Parathyroid adenoma (tissue), 2 donors: Measurements from ENCODE around the gene CDC14B.

Experiments used
- H2AFZ ChIP-seq: fragments of 300-600 bp; sonication (generic); one replicate; pipeline ENCODE4 v1.7.0; 2017; ENCODE audit warnings: antibody characterized with exemption, mild to moderate bottlenecking
- H3K27ac ChIP-seq: fragments of 300-600 bp; sonication (generic); one replicate; pipeline ENCODE4 v1.7.0; 2017
- H3K27me3 ChIP-seq: fragments of 300-600 bp; sonication (generic); one replicate; pipeline ENCODE4 v1.7.0; 2017; ENCODE audit warnings: low read length; ENCODE audit not compliant: control insufficient read depth, insufficient read depth
- H3K36me3 ChIP-seq: fragments of 300-600 bp; sonication (generic); one replicate; pipeline ENCODE4 v1.7.0; 2017; ENCODE audit warnings: low read length; ENCODE audit not compliant: control insufficient read depth, insufficient read depth
- H3K4me1 ChIP-seq: fragments of 300-600 bp; sonication (generic); one replicate; pipeline ENCODE4 v1.7.0; 2017; ENCODE audit warnings: control low read depth
- H3K4me2 ChIP-seq: fragments of 300-600 bp; sonication (generic); one replicate; pipeline ENCODE4 v1.7.0; 2017; ENCODE audit warnings: low read length
- H3K4me3 ChIP-seq: fragments of 300-600 bp; sonication (generic); one replicate; pipeline ENCODE4 v1.7.0; 2017; ENCODE audit warnings: low read depth, low read length
- H3K79me2 ChIP-seq: fragments of 300-600 bp; sonication (generic); one replicate; pipeline ENCODE4 v1.7.0; 2017; ENCODE audit warnings: control low read depth
- H3K9ac ChIP-seq: fragments of 300-600 bp; sonication (generic); one replicate; pipeline ENCODE4 v1.7.0; 2017; ENCODE audit warnings: mild to moderate bottlenecking
- H3K9me3 ChIP-seq: fragments of 300-600 bp; sonication (generic); one replicate; pipeline ENCODE4 v1.7.0; 2017; ENCODE audit warnings: low read length; ENCODE audit not compliant: control insufficient read depth
- CTCF ChIP-seq: fragments of 300-600 bp; sonication (generic); IDR thresholded peaks from one replicate; pipeline ENCODE4 v1.7.0; 2017; ENCODE audit warnings: antibody characterized with exemption, mild to moderate bottlenecking
- donor health status: primary hyperparathyroidism.

CDC14B gene

DNA sequence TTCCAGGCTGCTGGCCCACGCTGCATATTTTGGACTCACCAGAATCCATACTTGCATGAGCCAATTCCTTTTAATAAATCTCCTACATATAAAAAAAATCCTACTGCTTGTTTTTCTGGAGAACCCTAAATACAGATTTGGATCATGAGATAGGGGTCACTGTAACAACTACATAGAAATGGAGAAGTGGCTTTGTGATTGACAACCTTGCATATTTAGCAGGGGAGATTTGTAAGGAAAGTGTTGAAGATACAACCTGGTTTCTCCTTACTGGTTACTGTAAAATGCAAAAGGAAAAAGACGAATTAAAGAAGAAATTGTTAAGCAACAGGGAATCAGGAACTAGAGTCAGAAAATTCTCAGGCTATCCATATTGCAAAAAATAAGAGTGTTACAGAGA is 94.9 kb downstream of the CDC14B start:
- no peaks in the 10 kb centered on the region for H3K27me3 ChIP-seq
- H3K36me3 ChIP-seq: no peaks in the 10 kb centered on the region
- H3K27ac ChIP-seq: no peak overlapping the region
- no peak overlapping the region for H2AFZ ChIP-seq
- H3K4me3 ChIP-seq: no peak overlapping the region
- TF ChIP-seq CTCF: no peak
- no peaks in the 10 kb centered on the region for H3K4me1 ChIP-seq
- H3K79me2 ChIP-seq: no peaks in the 10 kb centered on the region
- H3K9me3 ChIP-seq: no peaks in the 10 kb centered on the region
- H3K4me2 ChIP-seq: no peak overlapping the region
- H3K9ac ChIP-seq: no peak overlapping the region

GRCh38 chr9:96524045-96524444 is 95.6 kb downstream of the CDC14B start:
- Histone ChIP-seq H3K4me3 (no peak overlapping the region), H3K27me3 (no peaks in the 10 kb centered on the region), H3K9me3 (no peaks in the 10 kb centered on the region), H3K27ac (no peak overlapping the region), H3K4me1 (no peaks in the 10 kb centered on the region), H3K9ac (no peak overlapping the region), H3K4me2 (no peak overlapping the region), H2AFZ (no peak overlapping the region), H3K79me2 (no peaks in the 10 kb centered on the region), H3K36me3 (no peaks in the 10 kb centered on the region)
- no peak for TF ChIP-seq CTCF

GRCh38 chr9:96523374-96523773 is 96.3 kb downstream of the CDC14B start:
- Histone ChIP-seq H3K27ac (no peak overlapping the region), H3K79me2 (no peaks in the 10 kb centered on the region), H3K4me3 (no peak overlapping the region), H3K4me1 (no peaks in the 10 kb centered on the region), H3K36me3 (no peaks in the 10 kb centered on the region), H2AFZ (no peak overlapping the region), H3K9ac (no peak overlapping the region), H3K27me3 (no peaks in the 10 kb centered on the region), H3K9me3 (no peaks in the 10 kb centered on the region), H3K4me2 (no peak overlapping the region)
- TF ChIP-seq CTCF: no peak

DNA sequence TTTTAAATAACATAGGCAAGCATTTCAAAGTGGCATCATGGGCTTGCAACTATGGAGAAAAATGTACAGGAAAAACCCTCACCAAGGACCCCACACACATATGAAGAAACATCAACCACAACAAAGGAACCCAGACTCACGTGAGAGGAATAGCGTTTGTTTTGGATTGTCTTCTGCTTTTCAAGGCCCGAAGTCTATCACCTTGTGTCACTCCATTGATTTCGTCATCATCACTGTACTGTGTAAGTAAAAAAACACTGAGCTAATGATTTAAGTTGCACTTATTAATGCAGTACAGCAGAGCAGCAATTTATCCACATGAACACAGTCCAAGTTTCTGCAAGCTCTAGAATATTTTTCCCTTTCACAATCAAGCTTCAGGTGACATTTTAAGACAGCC is 97.3 kb downstream of the CDC14B start:
- Histone ChIP-seq H3K9ac (no peak overlapping the region), H3K4me3 (no peak overlapping the region), H3K4me1 (no peaks in the 10 kb centered on the region), H3K79me2 (no peaks in the 10 kb centered on the region), H3K27me3 (no peaks in the 10 kb centered on the region), H3K27ac (no peak overlapping the region), H3K4me2 (no peak overlapping the region), H3K36me3 (no peaks in the 10 kb centered on the region), H2AFZ (no peak overlapping the region), H3K9me3 (no peaks in the 10 kb centered on the region)
- no peak for TF ChIP-seq CTCF

DNA sequence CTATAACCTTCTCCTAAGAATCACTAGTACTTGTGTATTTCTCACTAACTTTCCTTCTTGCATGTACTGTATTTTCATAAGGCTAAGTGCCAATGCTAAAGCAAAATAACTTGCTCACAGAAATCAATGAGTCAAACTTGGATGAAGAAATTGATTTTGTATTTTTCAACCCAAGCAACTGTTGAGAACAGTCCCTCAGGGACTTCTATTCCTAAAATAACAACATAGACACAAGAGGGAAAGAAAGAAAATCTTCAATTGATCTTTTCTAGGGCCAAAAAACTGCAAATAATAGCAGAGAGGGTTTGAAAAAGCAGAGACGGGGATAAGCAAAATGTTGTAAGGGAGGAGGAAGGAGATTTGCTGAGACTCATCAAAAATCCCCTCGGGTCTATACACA is 99.9 kb downstream of the CDC14B start:
- TF ChIP-seq CTCF: no peak
- no peak overlapping the region for H2AFZ ChIP-seq
- H3K9ac ChIP-seq: no peak overlapping the region
- H3K27me3 ChIP-seq: no peaks in the 10 kb centered on the region
- no peaks in the 10 kb centered on the region for H3K79me2 ChIP-seq
- no peak overlapping the region for H3K27ac ChIP-seq
- no peak overlapping the region for H3K4me3 ChIP-seq
- no peaks in the 10 kb centered on the region for H3K9me3 ChIP-seq
- H3K36me3 ChIP-seq: no peaks in the 10 kb centered on the region
- no peak overlapping the region for H3K4me2 ChIP-seq
- no peaks in the 10 kb centered on the region for H3K4me1 ChIP-seq
